ENCODE data around the gene DNAH2. TPM values are rescaled to one million over a fixed set of nuclear protein-coding genes. Genes with fewer than 3 reads are reported as not detected.
A peak's percentile ranks its signal among the peaks of the same experiment; 100 is the strongest.

The DNAH2 gene
- total and polyA plus RNA-seq, 9 donors: 0.88 to 10.3 (median 2.5) TPM

- 74 to 78% (median 74%) methylated on average over 7 of the region's 7 CpGs for WGBS, 3 donors
- no peak for DNase-seq
- Histone ChIP-seq H3K4me1 (ENCODE audit: insufficient read depth) (peaks cover 7% of the 10 kb centered on the region), H3K4me3 (no peak overlapping the region), H3K27me3 (no peaks in the 10 kb centered on the region), H3K36me3 (no peaks in the 10 kb centered on the region), H3K27ac (no peak overlapping the region), H3K9me3 (no peaks in the 10 kb centered on the region)
- TF ChIP-seq POLR2A (IDR thresholded peaks at IDR 0.05) (no peak), EP300 (IDR thresholded peaks at IDR 0.05) (no peak), CTCF (IDR thresholded peaks at IDR 0.05) (no peak)
- intact Hi-C loops (cut with DNase I): loop anchor here in 1 of 4 donors (10.0 kb wide), 1 partner anchor 206 kb away; the partner anchor contains the start of gene SAT2
Measured at GRCh38 chr17:7831233-7831632, 113.7 kb downstream of the DNAH2 start.

GRCh38 chr17:7832431-7832830, 114.9 kb downstream of the DNAH2 start:
- intact Hi-C loops (cut with DNase I): loop anchor here in 1 of 4 donors (10.0 kb wide), 1 partner anchor 208 kb away; the partner anchor contains the start of gene SAT2
- H3K9me3 ChIP-seq: no peaks in the 10 kb centered on the region
- no peaks in the 10 kb centered on the region for H3K27me3 ChIP-seq
- DNase-seq: peak in 1 of 5 donors; percentile 41
- TF ChIP-seq EP300 (IDR thresholded peaks at IDR 0.05) (no peak), CTCF (IDR thresholded peaks at IDR 0.05) (no peak), POLR2A (IDR thresholded peaks at IDR 0.05) (no peak)
- 71 to 81% (median 80%) methylated on average over 10 of the region's 10 CpGs for WGBS, 3 donors
- no peak overlapping the region for H3K4me3 ChIP-seq
- peaks cover 7% of the 10 kb centered on the region for H3K4me1 ChIP-seq (ENCODE audit: insufficient read depth)
- no peak overlapping the region for H3K27ac ChIP-seq
- no peaks in the 10 kb centered on the region for H3K36me3 ChIP-seq

GRCh38 chr17:7833011-7833794, 115.7 kb downstream of the DNAH2 start:
- peak in 3 of 5 donors; percentile 35 to 57 (median 45) for DNase-seq
- TF ChIP-seq CTCF (IDR thresholded peaks at IDR 0.05): no peak
- TF ChIP-seq EP300 (IDR thresholded peaks at IDR 0.05): no peak
- no peak for TF ChIP-seq POLR2A (IDR thresholded peaks at IDR 0.05)
- no peaks in the 10 kb centered on the region for H3K36me3 ChIP-seq
- H3K4me1 ChIP-seq (ENCODE audit: insufficient read depth): peaks cover 7% of the 10 kb centered on the region
- no peaks in the 10 kb centered on the region for H3K9me3 ChIP-seq
- WGBS, 3 donors: 28 to 34% (median 29%) methylated on average over 19 of the region's 19 CpGs
- peak overlapping the region in 1 of 2 donors; percentile 99 for H3K27ac ChIP-seq
- intact Hi-C loops (cut with DNase I): loop anchor here in 1 of 4 donors (10.0 kb wide), 1 partner anchor 208 kb away; the partner anchor contains the start of gene SAT2
- H3K27me3 ChIP-seq: no peaks in the 10 kb centered on the region
- peak overlapping the region; percentile 95 for H3K4me3 ChIP-seq

GRCh38 chr17:7833795-7834541, 116.4 kb downstream of the DNAH2 start, which contains the start of gene KDM6B:
Gene KDM6B, plus strand, starts transcription at chr17:7834217. Its CDS starts 11,338 bp downstream, at chr17:7845555.
- Histone ChIP-seq H3K27ac (peak within 1 kb of the TSS; percentile 97 to 99), H3K27me3 (no peaks in the 10 kb centered on the region), H3K4me3 (peak within 1 kb of the TSS; percentile 95), H3K4me1 (ENCODE audit: insufficient read depth) (peaks cover 9% of the 10 kb centered on the region), H3K9me3 (no peaks in the 10 kb centered on the region), H3K36me3 (no peaks in the 10 kb centered on the region)
- TF ChIP-seq POLR2A (IDR thresholded peaks at IDR 0.05) (peak; percentile 36), CTCF (IDR thresholded peaks at IDR 0.05) (peak in 1 of 3 donors; percentile 6), EP300 (IDR thresholded peaks at IDR 0.05) (no peak)
- DNase-seq: peak; percentile 92 to 96 (median 93)
- intact Hi-C loops (cut with DNase I): loop anchor here in 2 of 4 donors (2.0 to 10.0 kb wide), 2 partner anchors 19 to 209 kb away; partner anchors contain the start of gene SAT2 (in 1 of the 2)
- WGBS, 3 donors: 1% methylated on average over 43 to 49 of the region's 49 CpGs
